Panc1 (cell line): ENCODE measurements around the gene NKPD1. TPM values are rescaled to one million over a fixed set of nuclear protein-coding genes. Genes with fewer than 3 reads are reported as not detected.

Experiments used
- ATAC-seq: fragments of 200-7000 bp; cut with Tn5 transposase; 2 replicates; pipeline ENCODE4 v1.9.1; 2020; ENCODE audit warnings: mild to moderate bottlenecking, moderate library complexity
- BruUV-seq: library from RNA; stranded (reverse); fragments of 400-500 nt; replicated peaks from 2 replicates; lab custom pipeline; 2021; lab: Mats Ljungman, UMichigan
- CTCF ChIA-PET: fragments of 300-600 bp; sonication (Branson Sonifier 250); formaldehyde crosslinking; loops from one replicate; lab custom pipeline; 2022; ENCODE audit warnings: antibody characterized with exemption; lab: Charles Lee
- POLR2A ChIA-PET: fragments of 300-600 bp; sonication (Branson Sonifier 250); formaldehyde crosslinking; loops from one replicate; lab custom pipeline; 2022; ENCODE audit warnings: antibody characterized with exemption; lab: Charles Lee
- DNase-seq: peaks from one replicate; pipeline ENCODE4 v3.0.0-alpha.2; 2010; ENCODE audit warnings: low read depth, low spot score
- H3K27ac ChIP-seq: 2 replicates; pipeline ENCODE4 v1.5.1; 2011; ENCODE audit warnings: mild to moderate bottlenecking, low read length, inconsistent platforms
- H3K27me3 ChIP-seq: fragments of 200-500 bp; sonication (Bioruptor generic); 2 replicates; pipeline ENCODE4 v1.6.0; 2014; ENCODE audit warnings: low read length, inconsistent platforms; ENCODE audit not compliant: control insufficient read depth, insufficient read depth
- H3K36me3 ChIP-seq: fragments of 200-500 bp; sonication (Bioruptor generic); 2 replicates; pipeline ENCODE4 v1.5.1; 2014; ENCODE audit warnings: inconsistent platforms, mild to moderate bottlenecking, low read length, moderate library complexity; ENCODE audit not compliant: control insufficient read depth, insufficient read depth
- H3K4me1 ChIP-seq: 2 replicates; pipeline ENCODE4 v1.5.1; 2011; ENCODE audit warnings: inconsistent platforms, mild to moderate bottlenecking, low read length, moderate library complexity; ENCODE audit not compliant: control insufficient read depth, insufficient read depth
- H3K4me3 ChIP-seq, 2 experiments: 2 replicates each; pipeline ENCODE4 v1.5.1; 2011 to 2012; ENCODE audit warnings: low read depth in 2 of 2, low read length in 2 of 2, mild to moderate bottlenecking in 2 of 2, inconsistent platforms in 1 of 2, moderate library complexity in 1 of 2
- H3K9me3 ChIP-seq: fragments of 200-500 bp; sonication (Bioruptor generic); 2 replicates; pipeline ENCODE4 v1.5.1; 2014; ENCODE audit warnings: low read depth, mild to moderate bottlenecking, inconsistent platforms, low read length, moderate library complexity; ENCODE audit not compliant: control insufficient read depth, insufficient read depth
- POLR2AphosphoS5 ChIP-seq: IDR thresholded peaks from 2 replicates; pipeline ENCODE4 v1.6.1; 2012; ENCODE audit warnings: mild to moderate bottlenecking, low read depth, low read length, moderate library complexity
- SIN3A ChIP-seq: IDR thresholded peaks from 2 replicates; pipeline ENCODE4 v1.6.1; 2012; ENCODE audit warnings: low read depth, mild to moderate bottlenecking, low read length, moderate library complexity, borderline replicate concordance; ENCODE audit not compliant: insufficient read depth
- TCF7L2 ChIP-seq: IDR thresholded peaks from 2 replicates; pipeline ENCODE4 v1.6.1; 2011; ENCODE audit warnings: mild to moderate bottlenecking, low read depth, low read length, inconsistent platforms
- in situ Hi-C: cut with HindIII; loops from 2 replicates; pipeline ENCODE4 v1.10.0; 2016; ENCODE audit warnings: low sequenced_read_pairs, low pct_unique_long_range_greater_than_20kb
- intact Hi-C: fragments of 100-400 bp; cut with micrococcal nuclease; formaldehyde crosslinking; loops from one replicate; pipeline ENCODE4 v1.10.0; 2022; ENCODE audit not compliant: unreplicated experiment
- total RNA-seq: library from RNA; stranded (reverse); gene quantifications from one replicate; pipeline ENCODE4 v1.2.1, GENCODE V29; 2021; ENCODE audit not compliant: unreplicated experiment
- TF ChIP-seq, protein P1 (sequence below): fragments of 450-650 bp; IDR thresholded peaks from 2 replicates; pipeline ENCODE4 v1.5.1; 2017; ENCODE audit warnings: mild to moderate bottlenecking
- TF ChIP-seq, protein P2 (sequence below), 2 experiments: IDR thresholded peaks; 2 replicates each; pipeline ENCODE4 v1.6.1; 2011 to 2012; ENCODE audit warnings: low read depth in 2 of 2, control low read depth in 1 of 2, low read length in 1 of 2, mild to moderate bottlenecking in 1 of 2, moderate library complexity in 1 of 2; ENCODE audit not compliant: insufficient read depth in 1 of 2

The NKPD1 gene
- total RNA-seq, 1 experiment from 2014 or later = 0.05 TPM

DNA sequence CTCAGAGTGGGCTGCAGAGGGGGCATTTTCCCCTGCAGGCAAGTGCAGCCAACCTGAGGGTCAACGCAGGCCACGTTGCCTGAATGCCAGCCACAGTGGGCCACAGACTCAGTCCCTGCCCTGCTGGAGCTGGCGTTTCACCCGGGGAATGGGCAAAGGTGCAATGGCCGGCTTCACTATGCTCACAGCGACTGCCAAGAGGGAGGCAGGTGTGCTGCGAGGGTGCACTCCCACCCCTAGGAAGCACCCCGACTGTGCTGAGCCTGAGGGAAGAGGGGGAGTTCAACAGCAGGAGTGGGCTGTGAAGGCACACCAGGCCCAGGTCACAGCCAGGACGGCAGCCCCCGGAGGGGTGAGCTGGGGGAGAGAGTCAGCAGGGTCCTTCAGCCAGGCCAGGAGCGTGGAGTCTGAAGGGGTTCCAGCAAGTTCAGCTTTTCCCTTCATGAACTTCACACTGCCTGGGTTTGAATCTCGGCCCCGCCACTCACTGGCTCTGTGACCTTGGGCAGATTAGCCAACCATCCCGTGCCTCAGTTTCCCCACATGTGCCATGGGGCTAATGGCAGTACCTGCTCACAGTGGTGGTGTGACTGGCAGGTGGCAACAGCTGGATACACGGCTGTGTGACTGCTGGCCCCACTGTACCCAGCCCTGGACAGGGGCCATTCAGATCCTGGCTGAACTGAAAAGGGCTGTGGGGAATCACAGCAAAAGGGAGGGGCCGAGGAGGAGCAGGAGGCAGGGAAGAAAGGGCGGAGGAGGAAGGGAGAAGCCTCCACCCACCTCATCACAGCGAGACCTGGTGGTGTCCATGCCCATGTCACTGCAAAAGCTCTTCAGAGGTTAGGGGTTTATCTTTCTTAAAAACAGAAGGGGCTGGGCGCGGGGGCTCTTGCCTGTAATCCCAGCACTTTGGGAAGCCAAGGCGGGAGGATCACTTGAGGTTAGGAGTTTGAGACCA lies 9.6 kb upstream of the NKPD1 start:
- Histone ChIP-seq H3K27ac (no peak overlapping the region), H3K9me3 (no peaks in the 10 kb centered on the region), H3K4me3 (no peak overlapping the region), H3K4me1 (no peaks in the 10 kb centered on the region), H3K36me3 (no peaks in the 10 kb centered on the region), H3K27me3 (no peaks in the 10 kb centered on the region)
- ATAC-seq (no peak), DNase-seq (no peak)
- in situ Hi-C loops (no loop called here), intact Hi-C loops (no loop called here)
- ChIA-PET POLR2A (interaction anchor here (0.7 kb wide), 1 partner anchor 164 kb away, joined by 3 read pairs; no protein-coding TSS in a partner anchor), CTCF (interaction anchor here (0.5 kb wide), 1 partner anchor 167 kb away, joined by 3 read pairs; no protein-coding TSS in a partner anchor)
- no peak for TF ChIP-seq TCF7L2
- TF ChIP-seq, protein P1, sequence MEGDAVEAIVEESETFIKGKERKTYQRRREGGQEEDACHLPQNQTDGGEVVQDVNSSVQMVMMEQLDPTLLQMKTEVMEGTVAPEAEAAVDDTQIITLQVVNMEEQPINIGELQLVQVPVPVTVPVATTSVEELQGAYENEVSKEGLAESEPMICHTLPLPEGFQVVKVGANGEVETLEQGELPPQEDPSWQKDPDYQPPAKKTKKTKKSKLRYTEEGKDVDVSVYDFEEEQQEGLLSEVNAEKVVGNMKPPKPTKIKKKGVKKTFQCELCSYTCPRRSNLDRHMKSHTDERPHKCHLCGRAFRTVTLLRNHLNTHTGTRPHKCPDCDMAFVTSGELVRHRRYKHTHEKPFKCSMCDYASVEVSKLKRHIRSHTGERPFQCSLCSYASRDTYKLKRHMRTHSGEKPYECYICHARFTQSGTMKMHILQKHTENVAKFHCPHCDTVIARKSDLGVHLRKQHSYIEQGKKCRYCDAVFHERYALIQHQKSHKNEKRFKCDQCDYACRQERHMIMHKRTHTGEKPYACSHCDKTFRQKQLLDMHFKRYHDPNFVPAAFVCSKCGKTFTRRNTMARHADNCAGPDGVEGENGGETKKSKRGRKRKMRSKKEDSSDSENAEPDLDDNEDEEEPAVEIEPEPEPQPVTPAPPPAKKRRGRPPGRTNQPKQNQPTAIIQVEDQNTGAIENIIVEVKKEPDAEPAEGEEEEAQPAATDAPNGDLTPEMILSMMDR = no peak
- no peak for TF ChIP-seq POLR2AphosphoS5
- TF ChIP-seq, protein P2, sequence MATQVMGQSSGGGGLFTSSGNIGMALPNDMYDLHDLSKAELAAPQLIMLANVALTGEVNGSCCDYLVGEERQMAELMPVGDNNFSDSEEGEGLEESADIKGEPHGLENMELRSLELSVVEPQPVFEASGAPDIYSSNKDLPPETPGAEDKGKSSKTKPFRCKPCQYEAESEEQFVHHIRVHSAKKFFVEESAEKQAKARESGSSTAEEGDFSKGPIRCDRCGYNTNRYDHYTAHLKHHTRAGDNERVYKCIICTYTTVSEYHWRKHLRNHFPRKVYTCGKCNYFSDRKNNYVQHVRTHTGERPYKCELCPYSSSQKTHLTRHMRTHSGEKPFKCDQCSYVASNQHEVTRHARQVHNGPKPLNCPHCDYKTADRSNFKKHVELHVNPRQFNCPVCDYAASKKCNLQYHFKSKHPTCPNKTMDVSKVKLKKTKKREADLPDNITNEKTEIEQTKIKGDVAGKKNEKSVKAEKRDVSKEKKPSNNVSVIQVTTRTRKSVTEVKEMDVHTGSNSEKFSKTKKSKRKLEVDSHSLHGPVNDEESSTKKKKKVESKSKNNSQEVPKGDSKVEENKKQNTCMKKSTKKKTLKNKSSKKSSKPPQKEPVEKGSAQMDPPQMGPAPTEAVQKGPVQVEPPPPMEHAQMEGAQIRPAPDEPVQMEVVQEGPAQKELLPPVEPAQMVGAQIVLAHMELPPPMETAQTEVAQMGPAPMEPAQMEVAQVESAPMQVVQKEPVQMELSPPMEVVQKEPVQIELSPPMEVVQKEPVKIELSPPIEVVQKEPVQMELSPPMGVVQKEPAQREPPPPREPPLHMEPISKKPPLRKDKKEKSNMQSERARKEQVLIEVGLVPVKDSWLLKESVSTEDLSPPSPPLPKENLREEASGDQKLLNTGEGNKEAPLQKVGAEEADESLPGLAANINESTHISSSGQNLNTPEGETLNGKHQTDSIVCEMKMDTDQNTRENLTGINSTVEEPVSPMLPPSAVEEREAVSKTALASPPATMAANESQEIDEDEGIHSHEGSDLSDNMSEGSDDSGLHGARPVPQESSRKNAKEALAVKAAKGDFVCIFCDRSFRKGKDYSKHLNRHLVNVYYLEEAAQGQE (IDR thresholded peaks at IDR 0.05; ENCODE audit: insufficient read depth in 1 of 2, low read depth in 2 of 2, low read length in 1 of 2) = no peak
- TF ChIP-seq SIN3A = no peak
- BruUV-seq = no TSS peak

DNA sequence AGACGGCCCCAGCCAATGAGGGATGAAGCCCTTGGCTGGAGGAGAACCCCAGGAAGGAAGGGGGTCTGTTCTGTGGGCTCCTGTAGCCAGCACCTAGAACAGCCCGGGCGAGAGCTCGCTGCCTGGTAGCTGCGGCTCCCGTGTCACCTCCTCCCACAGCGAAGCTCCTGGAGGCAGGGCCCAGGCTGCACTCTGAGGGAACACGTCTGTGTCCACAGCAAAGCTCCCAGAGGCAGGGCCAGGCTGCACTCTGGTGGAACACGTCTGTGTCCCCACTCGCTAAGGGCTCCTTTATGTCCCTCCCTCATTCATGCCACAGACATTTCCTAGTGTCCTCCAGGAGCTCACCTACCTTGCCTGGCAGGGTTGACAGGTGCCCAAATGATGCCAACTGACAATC lies 8.8 kb upstream of the NKPD1 start:
- no peak overlapping the region for H3K4me3 ChIP-seq
- no peak overlapping the region for H3K27ac ChIP-seq
- no peaks in the 10 kb centered on the region for H3K9me3 ChIP-seq
- ChIA-PET CTCF (no interaction called here), POLR2A (no interaction called here)
- intact Hi-C loops (no loop called here), in situ Hi-C loops (no loop called here)
- TF ChIP-seq, protein P1 = no peak
- TF ChIP-seq TCF7L2 (no peak), SIN3A (no peak)
- TF ChIP-seq, protein P2 (IDR thresholded peaks at IDR 0.05; ENCODE audit: insufficient read depth in 1 of 2, low read depth in 2 of 2, low read length in 1 of 2) = no peak
- H3K4me1 ChIP-seq = no peaks in the 10 kb centered on the region
- no TSS peak for BruUV-seq
- DNase-seq (no peak), ATAC-seq (no peak)
- no peaks in the 10 kb centered on the region for H3K36me3 ChIP-seq
- H3K27me3 ChIP-seq = no peaks in the 10 kb centered on the region
